Measurements from ENCODE around the gene CCDC110.
"Not testable (repeated sequence)": the region's sequence is repeated elsewhere in the genome, so short reads cannot be mapped to it uniquely, and the experiment has no call there.

The CCDC110 gene

GRCh38 chr4:185471235-185472102 is at the start of gene CCDC110:
Gene CCDC110, minus strand, starts transcription at chr4:185471733. Its CDS starts 50 bp downstream, at chr4:185471683.
- DNase-seq = peak; percentile 82

DNA sequence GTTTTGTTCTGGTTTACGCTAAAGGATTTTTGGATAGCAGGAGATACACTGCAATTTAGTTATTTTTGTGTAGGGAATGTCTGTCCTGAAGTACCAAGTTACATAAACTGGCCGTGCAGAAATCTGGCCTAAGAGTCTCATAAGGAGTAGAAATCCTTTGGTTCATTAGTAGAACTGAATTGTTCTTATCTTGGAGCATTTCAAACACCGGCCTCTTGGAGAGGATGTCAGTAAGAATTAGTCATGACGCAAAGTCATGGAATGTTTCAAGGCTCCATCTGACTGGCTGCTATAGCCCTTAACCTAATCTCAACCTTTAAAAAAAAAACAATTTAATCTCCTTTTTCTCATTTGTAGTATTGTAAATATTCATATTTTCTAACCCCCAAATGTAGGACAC is 48.6 kb upstream of the CCDC110 start:
- DNase-seq = no peak

DNA sequence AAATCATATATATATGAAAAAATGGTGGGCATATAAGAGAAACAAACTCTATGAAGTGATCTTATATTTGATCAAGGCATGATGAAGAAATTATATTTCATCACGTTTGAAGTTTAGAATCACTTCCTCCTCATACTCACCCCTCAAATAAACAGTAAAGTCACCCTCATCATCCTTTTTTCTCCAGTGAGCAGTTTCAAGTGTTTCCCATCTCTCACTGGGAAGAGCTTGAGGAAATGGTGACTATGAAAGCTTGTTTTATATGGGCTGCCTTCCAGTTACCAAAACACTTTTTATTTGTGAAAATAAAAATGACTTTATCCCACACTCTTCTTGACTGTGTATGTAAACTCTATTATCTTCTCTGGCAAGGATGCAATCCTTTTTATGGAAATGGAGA is 47.0 kb upstream of the CCDC110 start:
- no peak for DNase-seq

DNA sequence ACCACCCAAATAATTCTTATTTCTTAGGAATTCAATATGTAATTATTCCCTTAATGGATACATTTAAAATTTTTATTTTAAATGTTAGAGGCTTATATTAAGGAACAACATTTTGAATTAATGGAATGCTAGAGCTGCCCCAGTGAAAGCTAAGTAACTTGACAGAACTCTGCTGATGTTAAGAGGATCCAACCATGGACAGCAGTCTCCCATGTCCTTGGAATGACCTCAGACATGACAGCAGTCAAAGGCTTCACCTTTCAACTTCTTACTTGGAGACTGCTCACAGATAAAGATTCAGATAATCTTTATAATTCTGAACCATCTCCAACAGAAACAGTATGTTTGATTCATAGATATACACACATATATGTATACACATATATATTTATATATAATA is 46.5 kb upstream of the CCDC110 start:
- DNase-seq = no peak

- no peak for DNase-seq
Observed at GRCh38 chr4:185515248-185515647, 43.7 kb upstream of the CCDC110 start.

DNA sequence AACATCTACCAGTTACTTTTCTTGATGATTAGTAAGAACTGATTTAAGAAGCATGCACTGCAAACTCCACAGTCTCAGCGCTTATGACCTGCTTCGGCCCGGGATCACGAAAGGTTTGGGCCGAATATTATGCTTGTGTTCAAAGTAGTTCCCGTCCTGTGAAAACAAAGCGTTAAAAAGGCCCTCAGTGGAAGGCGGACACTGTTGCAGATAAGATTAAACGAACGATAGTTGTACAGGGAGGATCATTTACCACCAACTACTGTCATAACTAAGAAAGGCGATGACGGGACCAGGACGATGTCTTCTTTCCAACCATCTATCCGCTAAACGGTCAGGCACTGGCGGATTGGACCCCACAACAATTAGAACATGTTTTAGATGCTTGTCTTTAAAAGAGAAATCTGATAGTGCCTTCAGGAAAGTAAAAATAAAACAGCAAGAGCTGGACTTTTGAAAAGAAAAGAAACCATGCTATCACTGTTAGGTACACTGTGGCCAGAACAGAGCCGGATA is 42.7 kb upstream of the CCDC110 start:
- DNase-seq = no peak

DNA sequence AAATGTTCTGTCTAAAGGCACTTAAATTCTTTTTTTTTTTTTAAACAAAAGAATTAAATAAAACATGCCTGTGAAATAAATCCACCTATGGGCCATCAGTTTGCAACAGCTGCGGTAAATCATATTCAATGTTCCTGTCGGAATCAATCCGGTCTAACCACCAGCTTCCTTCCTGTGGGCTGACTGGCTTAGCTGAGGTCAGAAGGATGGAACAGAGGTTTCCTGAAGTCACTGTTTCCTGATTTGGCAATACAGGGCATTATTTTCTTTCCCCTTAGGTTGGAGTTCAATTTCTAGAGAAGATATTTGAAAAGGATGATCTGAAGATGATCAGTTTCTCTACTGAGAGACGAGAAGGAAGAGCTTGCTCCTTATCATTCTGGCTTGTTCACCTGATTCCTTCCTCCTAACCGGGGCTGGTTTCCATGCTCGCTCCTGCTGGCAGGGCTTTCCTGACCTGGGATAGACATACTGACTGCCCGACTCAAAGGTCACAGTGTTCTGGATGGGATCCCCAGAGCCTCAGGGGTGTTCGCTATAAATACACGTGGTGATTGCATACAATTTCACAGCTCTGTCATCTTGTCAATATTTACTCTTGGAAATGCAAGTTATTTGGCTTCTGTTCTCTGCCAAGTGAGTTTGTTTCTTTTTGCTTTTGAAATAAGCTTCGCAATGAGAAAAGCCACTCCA is 42.1 kb upstream of the CCDC110 start:
- DNase-seq = no peak

DNA sequence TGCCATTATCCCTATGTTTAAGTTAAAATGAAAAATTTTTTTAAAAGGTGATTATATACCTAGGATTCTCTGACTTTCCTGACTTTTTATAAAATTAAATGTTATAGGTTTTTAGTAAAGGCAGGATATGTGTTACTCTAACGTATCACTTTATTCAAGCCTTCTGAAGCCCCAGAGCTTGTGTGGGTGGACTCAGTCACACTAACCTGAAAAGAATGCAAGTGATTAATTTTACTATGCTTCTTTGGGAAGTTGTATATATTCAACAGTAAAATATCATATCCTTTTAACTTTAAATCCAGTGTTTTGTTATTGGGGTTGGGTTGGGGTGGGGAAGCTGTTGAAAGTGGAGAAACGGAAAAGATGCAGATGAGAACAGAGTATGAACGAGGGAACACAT is 41.0 kb upstream of the CCDC110 start:
- DNase-seq = no peak

DNA sequence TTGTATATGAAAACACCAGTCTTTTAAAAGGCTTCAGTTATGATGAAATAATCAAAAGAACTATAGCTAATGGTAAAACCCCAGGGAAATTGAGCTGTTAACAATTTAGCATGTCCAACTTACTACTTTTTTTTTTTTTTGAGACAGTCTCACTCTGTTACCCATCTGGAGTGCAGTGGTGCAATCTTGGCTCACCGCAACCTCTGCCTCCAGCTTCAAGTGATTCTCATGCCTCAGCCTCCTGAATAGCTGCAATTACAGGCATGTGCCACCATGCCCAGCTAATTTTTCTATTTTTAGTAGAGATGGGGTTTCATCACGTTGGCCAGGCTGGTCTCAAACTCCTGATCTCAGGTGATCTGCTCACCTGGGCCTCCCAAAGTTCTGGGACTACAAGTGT is 39.7 kb upstream of the CCDC110 start:
- not testable (repeated sequence) for DNase-seq

DNA sequence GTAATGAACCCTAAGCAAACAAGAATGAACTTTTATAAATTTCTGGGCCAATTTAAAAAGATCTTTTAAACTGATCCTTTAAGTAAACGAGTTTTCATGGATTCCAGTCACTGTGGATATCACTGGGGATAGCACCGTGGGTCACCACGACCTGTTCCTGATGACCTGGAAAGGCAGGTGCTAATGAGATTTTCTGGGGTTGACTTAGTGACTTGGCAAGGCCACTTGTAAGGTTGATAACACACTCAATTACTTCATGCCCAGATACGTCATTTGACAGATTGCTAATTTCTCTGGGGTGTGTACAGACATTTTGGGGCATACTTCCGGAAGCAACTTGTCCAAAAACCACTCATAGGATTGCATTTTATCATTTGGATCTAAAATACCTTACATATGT is 39.3 kb upstream of the CCDC110 start:
- DNase-seq = no peak

DNA sequence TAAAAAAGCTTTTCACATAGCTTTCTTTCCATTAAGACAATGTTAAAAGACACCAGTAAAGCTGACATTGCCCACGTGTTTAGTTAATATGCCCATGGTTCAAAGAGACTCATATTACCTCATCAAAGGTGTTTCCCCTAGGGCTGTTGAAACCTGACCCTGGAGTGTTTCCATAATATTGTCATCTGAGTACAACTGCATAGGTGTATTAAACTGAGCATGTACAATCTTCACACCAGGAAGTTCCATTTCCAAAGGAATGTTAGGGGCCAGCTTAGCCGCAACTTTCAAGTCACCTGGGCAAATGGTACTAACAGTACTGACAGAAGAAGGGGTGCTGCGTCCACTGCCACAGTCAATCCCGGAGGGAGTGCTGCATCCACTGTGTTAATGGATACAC is 36.6 kb upstream of the CCDC110 start:
- DNase-seq = peak; percentile 27

DNA sequence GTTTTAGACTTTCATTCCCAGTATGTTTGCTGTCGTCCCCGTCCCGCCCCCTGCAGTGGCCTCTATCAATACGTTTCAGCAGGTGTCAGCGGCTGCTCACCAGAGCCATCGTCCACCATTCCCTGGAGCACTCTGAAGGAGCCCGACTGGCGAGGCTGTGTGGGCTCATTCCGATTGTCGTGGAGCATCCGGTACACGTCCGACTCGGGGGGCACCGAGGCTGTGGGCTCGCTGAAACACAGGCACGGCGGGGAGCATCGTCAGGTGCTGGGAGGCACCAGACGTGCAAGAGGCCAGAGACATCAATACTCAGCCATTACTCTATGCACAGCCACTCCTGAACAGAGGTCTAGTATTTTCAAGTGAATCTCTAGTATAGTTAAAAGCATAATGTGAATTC is 34.9 kb upstream of the CCDC110 start:
- no peak for DNase-seq

DNA sequence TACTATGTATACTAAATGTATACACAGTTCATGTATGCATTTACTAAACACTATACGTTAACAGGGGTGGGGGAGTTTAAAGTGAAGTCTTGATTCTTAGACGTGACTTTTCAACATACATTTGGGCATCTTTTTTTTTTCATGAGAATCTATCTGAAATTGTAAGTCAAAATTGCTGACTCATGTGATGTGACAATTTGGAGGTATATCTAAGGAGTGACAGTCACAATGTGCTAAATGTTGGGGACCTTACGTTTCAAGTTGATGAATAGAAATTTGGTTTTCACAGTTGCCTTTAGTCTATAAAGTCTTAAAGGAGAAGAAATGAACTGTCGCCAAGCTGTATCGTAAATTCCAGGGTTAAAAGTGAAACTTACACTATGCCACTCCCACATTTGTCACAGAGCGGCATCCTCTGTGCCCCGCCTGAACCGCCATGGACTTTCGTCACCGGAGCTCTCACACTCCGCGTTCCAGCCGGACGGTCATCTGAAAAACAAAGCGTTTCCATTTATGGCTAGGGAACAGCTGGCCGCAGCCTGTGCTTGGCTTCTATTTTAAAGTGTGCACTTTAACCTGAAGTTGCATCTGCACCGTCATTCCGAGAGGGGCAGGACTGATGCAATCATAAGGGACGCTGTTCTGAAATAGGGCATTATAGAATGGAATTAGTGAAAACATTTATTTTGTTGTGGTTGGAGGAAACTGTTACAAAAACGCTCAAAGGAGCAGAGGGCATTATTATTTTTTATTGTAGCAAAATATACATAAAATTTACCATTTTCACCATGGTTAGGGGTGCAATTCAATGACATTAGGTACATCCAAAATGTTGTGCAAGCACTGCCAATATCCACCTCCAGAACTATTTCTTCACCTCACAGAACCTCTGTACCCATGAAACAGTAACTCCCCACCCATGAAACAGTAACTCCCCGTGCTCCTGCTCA is 32.8 kb upstream of the CCDC110 start:
- no peak for DNase-seq

DNA sequence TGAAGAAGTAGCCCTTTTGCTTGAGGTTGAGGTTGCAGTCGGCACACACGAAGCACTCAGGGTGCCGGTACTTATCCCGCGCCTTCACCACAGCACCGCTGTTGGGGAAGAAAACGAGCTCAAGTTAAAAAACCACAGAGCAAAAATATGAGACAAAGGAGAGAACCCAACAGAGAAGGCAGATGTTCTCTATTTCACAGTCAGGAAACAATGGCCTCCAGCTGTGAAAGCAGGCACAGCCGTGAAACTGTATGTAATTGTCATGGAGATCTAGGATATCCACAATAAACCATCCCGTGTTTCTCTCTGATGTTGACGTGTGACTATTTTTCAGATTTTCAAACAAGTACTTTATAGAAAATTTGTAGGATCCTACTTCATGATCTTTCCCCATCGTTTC is 30.9 kb upstream of the CCDC110 start:
- no peak for DNase-seq

- DNase-seq = no peak
Observed at GRCh38 chr4:185500576-185500975, 29.0 kb upstream of the CCDC110 start.

DNA sequence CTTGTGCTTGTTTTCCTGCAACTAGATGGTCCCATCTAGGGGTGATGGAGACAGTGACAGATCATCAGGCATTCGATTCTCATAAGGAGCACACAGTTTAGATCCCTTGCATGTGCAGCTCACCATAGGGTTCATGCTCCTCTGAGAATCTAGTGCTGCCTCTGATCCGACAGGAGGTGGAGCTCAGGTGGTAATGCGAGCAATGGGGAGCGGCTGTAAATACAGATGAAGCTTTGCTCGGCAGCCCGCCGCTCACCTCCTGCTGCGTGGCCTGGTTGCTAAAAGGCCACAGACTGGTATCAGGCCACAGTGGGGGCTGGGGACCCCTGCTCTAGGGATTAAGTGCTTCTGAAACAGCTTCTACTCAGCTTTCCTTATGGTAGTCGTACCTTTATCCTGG is 28.5 kb upstream of the CCDC110 start:
- no peak for DNase-seq

DNA sequence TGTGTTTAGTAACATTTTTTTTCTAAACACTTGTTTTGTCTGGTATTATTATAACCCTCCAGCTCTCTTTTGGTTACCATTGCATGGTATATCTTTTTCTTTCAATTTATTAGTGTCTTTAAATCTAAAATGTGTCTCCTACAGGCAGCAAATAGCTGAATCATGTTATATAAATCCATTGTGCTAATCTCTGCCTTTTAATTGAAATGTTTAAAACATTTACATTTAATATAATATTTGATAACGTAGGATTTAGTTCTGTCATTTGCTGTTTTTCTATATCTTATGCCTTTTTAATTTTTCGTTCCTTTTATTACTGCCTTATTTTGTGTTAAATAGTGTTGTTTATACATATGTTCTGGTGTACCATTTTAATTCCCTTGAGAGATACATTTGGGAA is 17.1 kb upstream of the CCDC110 start:
- DNase-seq = no peak

DNA sequence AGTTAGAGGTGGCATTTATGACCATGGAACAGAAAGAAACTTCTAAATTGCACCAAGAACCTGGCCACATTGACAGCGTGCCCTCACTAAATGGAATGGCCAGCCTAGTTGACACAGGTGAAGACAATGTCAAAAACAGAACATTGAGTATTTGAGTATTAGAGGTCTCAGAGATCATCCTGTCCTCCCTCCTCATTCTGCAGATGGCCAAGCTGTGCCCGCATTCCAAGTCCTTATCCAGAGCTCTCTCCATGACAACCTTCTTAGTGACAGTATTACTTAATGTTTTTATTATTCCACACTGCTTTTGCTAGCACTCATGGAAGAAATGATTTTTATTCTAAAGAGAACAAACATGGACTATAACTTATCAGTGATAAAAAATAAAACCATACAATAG is 9.9 kb upstream of the CCDC110 start:
- DNase-seq = no peak

DNA sequence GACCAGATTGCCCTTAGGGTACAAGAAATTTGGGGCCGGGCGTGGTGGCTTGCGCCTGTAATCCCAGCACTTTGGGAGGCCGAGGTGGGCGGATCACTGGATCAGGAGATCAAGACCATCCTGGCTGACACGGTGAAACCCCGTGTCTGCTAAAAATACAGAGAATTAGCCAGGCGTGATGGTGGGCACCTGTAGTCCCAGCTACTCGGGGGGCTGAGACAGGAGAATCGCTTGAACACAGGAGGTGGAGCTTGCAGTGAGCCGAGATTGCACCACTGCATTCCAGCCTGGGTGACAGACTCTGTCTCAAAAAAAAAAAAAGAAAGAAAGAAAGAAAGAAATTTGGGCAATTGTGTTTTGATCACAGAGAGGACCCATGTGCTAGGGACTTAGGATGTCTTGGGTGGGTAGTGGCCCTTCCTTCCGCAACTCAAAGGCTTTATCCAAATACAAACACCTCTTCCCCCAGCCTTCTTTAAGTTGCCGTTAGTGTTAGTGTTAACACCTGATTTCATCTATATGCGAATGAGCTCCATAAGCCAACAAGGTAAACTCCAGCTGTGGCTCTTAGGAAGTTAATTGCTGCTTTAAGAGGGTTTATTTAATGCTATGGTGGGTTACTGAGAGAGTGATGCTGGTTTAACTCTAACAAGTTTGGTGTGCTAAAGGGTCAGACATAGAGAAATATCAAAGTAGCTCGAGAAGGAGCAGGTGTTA is 8.6 kb upstream of the CCDC110 start:
- no peak for DNase-seq

DNA sequence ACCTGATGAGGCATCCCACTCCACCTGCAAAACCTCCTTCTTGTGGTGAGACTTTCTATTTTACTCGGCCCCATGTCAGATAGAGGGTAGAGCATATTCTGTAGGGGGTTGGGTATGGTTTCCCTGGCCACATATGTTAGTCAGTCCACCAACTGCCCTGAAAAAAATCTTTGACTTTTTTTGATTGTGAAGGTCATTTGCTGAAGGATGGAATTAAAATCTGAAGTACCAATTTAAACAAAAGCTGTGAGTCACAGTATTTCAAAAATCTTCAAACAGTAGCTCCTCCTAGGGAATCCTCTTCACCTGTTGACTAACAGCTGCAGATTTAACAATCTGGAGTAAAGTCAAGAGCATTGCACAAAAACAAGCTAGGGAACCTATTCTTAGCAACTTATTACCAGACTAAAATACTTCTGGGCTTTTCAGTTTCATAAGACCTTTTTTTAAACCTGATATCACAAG is 8.0 kb upstream of the CCDC110 start:
- no peak for DNase-seq

DNA sequence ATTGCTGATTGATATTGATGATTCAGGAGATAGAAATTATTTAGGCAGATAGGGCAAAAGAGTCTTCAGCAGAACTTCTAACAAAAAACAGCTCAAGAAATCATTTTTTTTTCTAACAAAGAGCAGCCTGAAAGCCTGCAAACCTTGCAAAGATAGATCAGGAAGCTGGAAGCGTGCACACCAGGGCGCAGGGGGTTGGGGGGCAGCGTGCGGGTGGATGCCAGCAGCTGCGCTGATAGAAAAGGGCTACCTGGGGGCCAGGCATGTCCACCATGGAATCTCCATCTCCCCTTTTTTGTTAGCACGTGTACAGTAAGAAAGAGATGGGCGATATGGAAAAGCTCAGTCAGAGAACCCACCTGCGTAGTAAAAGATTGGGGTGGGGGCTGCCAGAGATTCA is 1.7 kb upstream of the CCDC110 start:
- no peak for DNase-seq

GRCh38 chr4:185472103-185472542 is 590 bp upstream of the CCDC110 start:
- DNase-seq = no peak
